Measurements from ENCODE around the gene ACIN1. TPM values are rescaled to one million over a fixed set of nuclear protein-coding genes. Genes with fewer than 3 reads are reported as not detected.

ACIN1 gene
- total RNA-seq = 100 to 1,000 TPM in 2 of 4 donors, 10 to 100 TPM in 2; 89.6 to 124 (median 109) TPM

GRCh38 chr14:23094666-23095195 lies at the start of gene ACIN1:
Gene ACIN1 (minus strand): TSS chr14:23095136. CDS start chr14:23095112, 24 bp downstream.
- TF ChIP-seq CTCF (IDR thresholded peaks at IDR 0.05; ENCODE audit: low read depth) = no peak

GRCh38 chr14:23143911-23144310 lies 49.0 kb upstream of the ACIN1 start:
- no peak for TF ChIP-seq CTCF (IDR thresholded peaks at IDR 0.05; ENCODE audit: low read depth)

- TF ChIP-seq CTCF (IDR thresholded peaks at IDR 0.05; ENCODE audit: low read depth) = no peak
These were observed 47.9 kb upstream of the ACIN1 start for GRCh38 chr14:23142826-23143225.

GRCh38 chr14:23141706-23142444 lies 46.9 kb upstream of the ACIN1 start:
- TF ChIP-seq CTCF (IDR thresholded peaks at IDR 0.05; ENCODE audit: low read depth) = no peak

GRCh38 chr14:23140371-23140770 lies 45.4 kb upstream of the ACIN1 start:
- no peak for TF ChIP-seq CTCF (IDR thresholded peaks at IDR 0.05; ENCODE audit: low read depth)

- no peak for TF ChIP-seq CTCF (IDR thresholded peaks at IDR 0.05; ENCODE audit: low read depth)
These were observed 44.9 kb upstream of the ACIN1 start for GRCh38 chr14:23139874-23140273.

GRCh38 chr14:23137813-23138535 lies 43.0 kb upstream of the ACIN1 start:
- TF ChIP-seq CTCF (IDR thresholded peaks at IDR 0.05; ENCODE audit: low read depth) = no peak
